Measurements from ENCODE around the gene HDAC1. TPM values are rescaled to one million over a fixed set of nuclear protein-coding genes. Genes with fewer than 3 reads are reported as not detected.

The HDAC1 gene
- total and polyA plus RNA-seq, 2 of the 4 experiments (the other 2 are of a cell fraction): 95.5 to 139 TPM

- Histone ChIP-seq H3K9me1 (ENCODE audit: insufficient read depth, low read length) (peaks cover 4% of the 10 kb centered on the region; the same call in 1 of the 2 replicates), H3K9ac (ENCODE audit: low read depth, low read length) (peak overlapping the region; percentile 47; the same call in 1 of the 2 replicates), H3K36me3 (ENCODE audit: control insufficient read depth, insufficient read depth, low read length) (peaks cover 38% of the 10 kb centered on the region), H3K23ac (ENCODE audit: low read depth, low read length) (no peak overlapping the region), H4K5ac (ENCODE audit: low read depth, low read length) (no peak overlapping the region), H2AK5ac (ENCODE audit: low read depth, low read length) (no peak overlapping the region), H2BK120ac (ENCODE audit: low read depth, low read length) (no peak overlapping the region), H4K8ac (ENCODE audit: low read depth in 2 of 2, low read length in 2 of 2) (no peak overlapping the region), H4K20me1 (ENCODE audit: insufficient read depth, low read length) (peaks cover 34% of the 10 kb centered on the region), H3K4me3 (ENCODE audit: insufficient read depth, low read depth, low read length) (peak overlapping the region; percentile 85), H3K4me2 (ENCODE audit: low read depth, low read length) (no peak overlapping the region), H3K9me3 (ENCODE audit: control insufficient read depth, insufficient read depth, low read length) (no peaks in the 10 kb centered on the region), H3K18ac (ENCODE audit: low read depth, low read length) (no peak overlapping the region), H4K91ac (ENCODE audit: insufficient read depth, low read depth, low read length) (no peak overlapping the region), H3K27ac (ENCODE audit: insufficient read depth, low read length) (peak overlapping the region; percentile 42; the same call in 1 of the 2 replicates), H3K79me1 (ENCODE audit: low read depth in 1 of 2, low read length in 2 of 2) (peaks cover 19 to 44% of the 10 kb centered on the region in 2 experiments; a peak in 3 of 4 replicates), H2BK5ac (ENCODE audit: low read depth, low read length, poor library complexity, severe bottlenecking) (no peak overlapping the region), H3K4me1 (ENCODE audit: control insufficient read depth, insufficient read depth, low read length) (peaks cover 6% of the 10 kb centered on the region), H2BK20ac (ENCODE audit: low read depth, low read length) (no peak overlapping the region), H3K27me3 (ENCODE audit: control insufficient read depth, insufficient read depth, low read length) (no peaks in the 10 kb centered on the region), H2BK15ac (ENCODE audit: low read depth, low read length) (no peak overlapping the region), H2AK9ac (replicated peaks; ENCODE audit: low read depth, low read length, poor library complexity) (peak overlapping the region; percentile 97), H3K4ac (ENCODE audit: low read depth, low read length) (0 out of 2 replicates have a peak overlapping the region, but pooled peaks have one; percentile 16), H2AFZ (replicated peaks; ENCODE audit: low read length, poor library complexity) (peak overlapping the region; percentile 84), H3K14ac (replicated peaks; ENCODE audit: low read depth, low read length) (no peak overlapping the region), H3K56ac (ENCODE audit: extremely low read depth, insufficient read depth, low read length) (no peak overlapping the region)
- POLR2A ChIA-PET (ENCODE audit: unreplicated experiment): interaction anchor here (1.0 kb wide), 1 partner anchor 10 kb away, joined by 3 read pairs; no protein-coding TSS in a partner anchor
- dilution Hi-C loops (cut with HindIII; ENCODE audit: low sequenced_read_pairs, unreplicated experiment) (no loop called here), in situ Hi-C loops (cut with MboI; ENCODE audit: low sequenced_read_pairs) (no loop called here), intact Hi-C loops (cut with micrococcal nuclease) (loop anchor here (5.0 kb wide), 1 partner anchor 57 kb away; the partner anchor contains the start of gene BSDC1)
- 0% methylated on average over 2 of the region's 34 CpGs; no CpG with 5 or more reads in 1 of the 2 experiments for WGBS, 2 experiments (ENCODE audit: extremely low coverage in 2 of 2, insufficient read length in 1 of 2)
- peak; percentile 6 for ATAC-seq (ENCODE audit: low read depth)
- no peak for DNase-seq
- CTCF ChIA-PET: interaction anchor here (0.7 kb wide), 1 partner anchor 70 kb away, joined by 3 read pairs; no protein-coding TSS in a partner anchor
- BruUV-seq (replicated peaks): no TSS peak
- TF ChIP-seq ELK1 (IDR thresholded peaks at IDR 0.05; ENCODE audit: borderline replicate concordance, low read depth, low read length) (no peak), MXI1 (IDR thresholded peaks at IDR 0.05; ENCODE audit: borderline replicate concordance, low read depth, low read length) (no peak), MAZ (IDR thresholded peaks at IDR 0.05; ENCODE audit: borderline replicate concordance, low read depth, low read length) (no peak), NFE2L2 (IDR thresholded peaks at IDR 0.05; ENCODE audit: low read depth, low read length) (no peak), USF2 (IDR thresholded peaks at IDR 0.05; ENCODE audit: low read depth, low read length) (no peak), MAFK (IDR thresholded peaks at IDR 0.05; ENCODE audit: low read depth, low read length) (no peak), POLR2A (IDR thresholded peaks at IDR 0.05; ENCODE audit: low read depth, low read length) (no peak), CEBPB (IDR thresholded peaks at IDR 0.05; ENCODE audit: low read depth, low read length) (no peak), RCOR1 (IDR thresholded peaks at IDR 0.05; ENCODE audit: insufficient replicate concordance, low read length) (no peak), CHD1 (IDR thresholded peaks at IDR 0.05; ENCODE audit: low read depth, low read length) (no peak), CTCF (conservative IDR thresholded peaks at IDR 0.05; ENCODE audit: low read depth, low read length) (no peak), RFX5 (IDR thresholded peaks at IDR 0.05; ENCODE audit: low read depth, low read length) (no peak)
Measured at GRCh38 chr1:32335535-32335789, 43.6 kb downstream of the HDAC1 start.

Measured in IMR-90 (cell line).